Astrocyte (in vitro differentiated cells and primary cell): Measurements from ENCODE around the gene ITSN1. TPM values are rescaled to one million over a fixed set of nuclear protein-coding genes. Genes with fewer than 3 reads are reported as not detected.
A peak's percentile ranks its signal among the peaks of the same experiment; 100 is the strongest.

Experiments used
- DNase-seq: peaks from one replicate; pipeline ENCODE4 v3.0.0-alpha.2; 2010; ENCODE audit warnings: low read depth
- FAIRE-seq: peaks from 2 replicates; lab custom pipeline; 2011; peaks lifted over from hg19 to GRCh38; lab: Jason Lieb, UNC
- H2AFZ ChIP-seq: 2 replicates; pipeline ENCODE4 v1.6.0; 2012; ENCODE audit warnings: low read depth, low read length, inconsistent platforms
- H3K27ac ChIP-seq: 2 replicates; pipeline ENCODE4 v1.5.1; 2011; ENCODE audit warnings: low read depth, low read length, inconsistent platforms
- H3K27me3 ChIP-seq: 2 replicates; pipeline ENCODE4 v1.6.0; 2011; ENCODE audit warnings: low read length, inconsistent platforms; ENCODE audit not compliant: insufficient read depth
- H3K36me3 ChIP-seq: 2 replicates; pipeline ENCODE4 v1.5.1; 2011; ENCODE audit warnings: low read length, inconsistent platforms; ENCODE audit not compliant: insufficient read depth
- H3K4me1 ChIP-seq: 2 replicates; pipeline ENCODE4 v1.5.1; 2011; ENCODE audit warnings: low read length, inconsistent platforms; ENCODE audit not compliant: insufficient read depth
- H3K4me2 ChIP-seq: 2 replicates; pipeline ENCODE4 v1.6.0; 2012; ENCODE audit warnings: low read length, inconsistent platforms
- H3K4me3 ChIP-seq: 2 replicates; pipeline ENCODE4 v1.5.1; 2011; ENCODE audit warnings: low read depth, mild to moderate bottlenecking, low read length, inconsistent platforms; ENCODE audit not compliant: insufficient read depth
- H3K79me2 ChIP-seq: 2 replicates; pipeline ENCODE4 v1.6.0; 2012; ENCODE audit warnings: mild to moderate bottlenecking, low read length, inconsistent platforms; ENCODE audit not compliant: insufficient read depth
- H3K9ac ChIP-seq: 2 replicates; pipeline ENCODE4 v1.6.0; 2012; ENCODE audit warnings: mild to moderate bottlenecking, low read length, inconsistent platforms
- H3K9me3 ChIP-seq: 2 replicates; pipeline ENCODE4 v1.5.1; 2012; ENCODE audit warnings: low read depth, mild to moderate bottlenecking, low read length, inconsistent platforms; ENCODE audit not compliant: insufficient read depth
- H4K20me1 ChIP-seq: 2 replicates; pipeline ENCODE4 v1.6.0; 2012; ENCODE audit warnings: low read length, inconsistent platforms; ENCODE audit not compliant: insufficient read depth
- H3K27ac Mint-ChIP-seq: one replicate; pipeline ENCODE4 v1.8.0; 2021; ENCODE audit warnings: mild to moderate bottlenecking, mixed read lengths; ENCODE audit not compliant: unreplicated experiment
- H3K27me3 Mint-ChIP-seq: one replicate; pipeline ENCODE4 v1.8.0; 2021; ENCODE audit warnings: low read depth, mixed read lengths; ENCODE audit not compliant: unreplicated experiment
- H3K36me3 Mint-ChIP-seq: one replicate; pipeline ENCODE4 v1.8.0; 2021; ENCODE audit warnings: low read depth, mixed read lengths; ENCODE audit not compliant: unreplicated experiment
- H3K4me1 Mint-ChIP-seq: one replicate; pipeline ENCODE4 v1.8.0; 2021; ENCODE audit warnings: low read depth, mixed read lengths; ENCODE audit not compliant: unreplicated experiment
- H3K4me3 Mint-ChIP-seq: one replicate; pipeline ENCODE4 v1.8.0; 2021; ENCODE audit warnings: mild to moderate bottlenecking, moderate library complexity, mixed read lengths; ENCODE audit not compliant: unreplicated experiment
- H3K9me3 Mint-ChIP-seq: one replicate; pipeline ENCODE4 v1.8.0; 2021; ENCODE audit warnings: mild to moderate bottlenecking, mixed read lengths; ENCODE audit not compliant: unreplicated experiment
- CTCF ChIP-seq: IDR thresholded peaks from 2 replicates; pipeline ENCODE4 v1.5.1; 2011; ENCODE audit warnings: low read depth, mild to moderate bottlenecking, inconsistent platforms, low read length, moderate library complexity; ENCODE audit not compliant: insufficient read depth
- EZH2 ChIP-seq: IDR thresholded peaks from 2 replicates; pipeline ENCODE4 v1.6.1; 2012; ENCODE audit warnings: mild to moderate bottlenecking, low read length, inconsistent platforms; ENCODE audit not compliant: insufficient read depth
- total RNA-seq: library from RNA; stranded (reverse); gene quantifications from 2 replicates; pipeline ENCODE4 v1.2.1, GENCODE V29; 2021

ITSN1 gene
- total RNA-seq, 1 donor from 2014 or later, result 77.3 TPM

- H3K79me2 ChIP-seq, result no peaks in the 10 kb centered on the region
- H2AFZ ChIP-seq, result peak overlapping the region; percentile 83
- no peaks in the 10 kb centered on the region for H3K27me3 ChIP-seq
- no peaks in the 10 kb centered on the region for H3K27me3 Mint-ChIP-seq
- no peaks in the 10 kb centered on the region for H4K20me1 ChIP-seq
- peak overlapping the region; percentile 92 for H3K27ac Mint-ChIP-seq
- DNase-seq, result peak; percentile 49
- FAIRE-seq, result no peak
- H3K4me1 ChIP-seq, result peaks cover 17% of the 10 kb centered on the region
- peaks cover 24% of the 10 kb centered on the region for H3K4me1 Mint-ChIP-seq
- peak overlapping the region; percentile 83 for H3K4me2 ChIP-seq
- H3K4me3 ChIP-seq, result peak overlapping the region; percentile 55
- peak overlapping the region; percentile 66 for H3K4me3 Mint-ChIP-seq
- no peaks in the 10 kb centered on the region for H3K9me3 ChIP-seq
- TF ChIP-seq EZH2, result no peak
- no peak for TF ChIP-seq CTCF
- no peaks in the 10 kb centered on the region for H3K36me3 Mint-ChIP-seq
- H3K27ac ChIP-seq, result peak overlapping the region; percentile 73
- peaks cover 6% of the 10 kb centered on the region for H3K9me3 Mint-ChIP-seq
- peak overlapping the region; percentile 64 for H3K9ac ChIP-seq
- H3K36me3 ChIP-seq, result no peaks in the 10 kb centered on the region
Observed at GRCh38 chr21:33948096-33948950, 306.0 kb downstream of the ITSN1 start.

GRCh38 chr21:33948951-33949444 lies 306.7 kb downstream of the ITSN1 start:
- H3K27me3 ChIP-seq, result no peaks in the 10 kb centered on the region
- FAIRE-seq (no peak), DNase-seq (no peak)
- no peaks in the 10 kb centered on the region for H3K9me3 ChIP-seq
- H3K4me1 ChIP-seq, result peaks cover 17% of the 10 kb centered on the region
- Mint-ChIP-seq H3K4me1 (peaks cover 24% of the 10 kb centered on the region), H3K9me3 (peaks cover 6% of the 10 kb centered on the region), H3K36me3 (no peaks in the 10 kb centered on the region), H3K27ac (no peak overlapping the region), H3K27me3 (no peaks in the 10 kb centered on the region), H3K4me3 (no peak overlapping the region)
- H3K27ac ChIP-seq, result peak overlapping the region; percentile 73
- no peaks in the 10 kb centered on the region for H3K36me3 ChIP-seq
- no peaks in the 10 kb centered on the region for H4K20me1 ChIP-seq
- peak overlapping the region; percentile 64 for H3K9ac ChIP-seq
- no peak overlapping the region for H3K4me3 ChIP-seq
- peak overlapping the region; percentile 83 for H2AFZ ChIP-seq
- no peaks in the 10 kb centered on the region for H3K79me2 ChIP-seq
- peak overlapping the region; percentile 83 for H3K4me2 ChIP-seq
- TF ChIP-seq EZH2, result no peak
- no peak for TF ChIP-seq CTCF

Other genes with a start within 250 kb of the ITSN1 start
- 58.9 and 69.9 TPM in 2 replicates for gene IFNGR2, start 239.1 kb upstream of the ITSN1 start, total RNA-seq
- gene TMEM50B, start 162.5 kb upstream of the ITSN1 start, total RNA-seq, result 23.1 and 29.7 TPM in 2 replicates
- gene DNAJC28, start 150.8 kb upstream of the ITSN1 start, total RNA-seq, result 2.1 and 2.4 TPM in 2 replicates
- 95.4 and 99.5 TPM in 2 replicates for gene GART, start 100.4 kb upstream of the ITSN1 start, total RNA-seq
- 263 and 290 TPM in 2 replicates for gene SON, start 99.5 kb upstream of the ITSN1 start, total RNA-seq
- gene DONSON, start 53.8 kb upstream of the ITSN1 start, total RNA-seq, result 11.7 and 13.7 TPM in 2 replicates
- 30.7 and 31.8 TPM in 2 replicates for gene CRYZL1, start 760 bp upstream of the ITSN1 start, total RNA-seq